GM18870 (cell line): ENCODE data around the gene ME3.

ENCODE experiments used
- ATAC-seq: cut with Tn5 transposase; IDR thresholded peaks from one replicate; pipeline ENCODE4 v1.9.1; 2021; ENCODE audit warnings: moderate library complexity; ENCODE audit not compliant: unreplicated experiment

The ME3 gene

DNA sequence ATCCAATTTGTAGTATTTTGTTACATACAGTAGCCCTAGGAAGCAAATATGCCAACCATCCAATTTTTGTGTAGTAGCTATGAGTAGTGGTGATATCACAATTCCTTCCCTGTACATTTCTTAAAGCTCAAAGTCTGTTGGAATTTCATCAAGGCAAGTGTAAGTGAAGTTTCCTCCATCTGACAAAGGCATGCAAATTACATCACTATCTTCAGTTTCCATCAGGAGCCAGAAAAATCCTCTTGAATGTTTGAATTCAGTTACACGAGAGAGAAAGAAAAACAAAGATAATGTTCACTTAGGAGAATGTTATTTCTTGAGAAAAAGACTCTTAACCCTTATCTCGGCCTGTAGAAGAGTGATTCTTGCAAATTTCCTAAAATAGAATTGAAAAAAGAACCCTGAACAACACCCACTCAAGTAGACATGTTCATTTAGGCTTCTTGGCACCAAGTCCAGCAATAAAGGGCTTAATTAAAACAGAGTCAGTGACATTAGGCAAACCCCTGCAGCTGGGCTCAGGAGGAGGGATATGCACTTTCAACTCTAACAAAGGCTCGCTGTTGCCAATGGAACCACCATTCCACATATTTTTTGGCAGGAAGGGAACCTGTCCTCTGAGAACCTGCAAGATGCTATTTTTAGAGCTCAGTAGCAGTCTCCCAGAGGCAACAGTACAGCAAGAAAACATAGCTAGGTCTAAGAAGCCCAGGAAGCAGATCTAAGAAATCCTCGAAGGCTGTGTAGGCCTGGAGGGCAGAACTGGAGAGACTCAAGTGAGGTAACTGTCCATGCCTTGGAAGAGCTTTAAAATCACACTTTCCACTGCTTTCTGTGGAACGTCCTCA is 153.1 kb downstream of the ME3 start:
- no peak for ATAC-seq

DNA sequence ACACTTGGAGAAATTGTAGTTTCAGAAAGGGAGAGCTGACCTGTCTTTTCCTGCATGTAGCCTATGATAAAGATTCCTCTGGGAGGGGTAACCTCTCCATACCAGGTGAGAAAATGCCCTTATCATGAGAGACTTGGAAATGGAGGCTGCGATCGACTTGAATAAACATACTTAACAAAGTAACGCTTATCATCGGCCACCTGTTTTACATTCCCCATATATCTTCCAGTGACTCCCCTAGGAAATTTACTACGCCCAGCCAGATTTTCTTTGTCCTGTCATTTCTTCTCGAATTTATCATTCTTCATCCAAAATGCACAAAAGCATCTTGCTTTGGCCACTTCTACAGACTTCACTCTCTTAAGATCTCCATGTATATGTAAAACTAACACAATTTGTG is 154.2 kb downstream of the ME3 start:
- no peak for ATAC-seq

DNA sequence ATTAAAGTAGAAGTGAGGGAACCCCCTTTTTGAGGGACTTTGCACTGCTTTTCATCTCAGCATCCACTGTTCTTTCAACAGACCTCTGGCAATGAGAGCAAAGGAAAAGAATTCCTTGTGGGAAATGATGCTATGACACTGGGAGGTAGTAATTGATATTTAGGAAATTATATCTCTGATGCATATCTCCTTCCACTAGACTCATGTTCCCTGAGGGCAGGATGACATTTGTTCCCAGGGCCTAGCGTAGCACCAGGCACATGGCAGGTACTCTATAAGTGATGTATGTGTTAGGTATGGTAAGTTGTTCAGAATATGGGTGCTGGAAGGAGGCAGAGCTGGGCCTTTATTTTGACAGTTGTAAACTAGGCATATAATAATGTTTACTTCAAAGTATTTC is 154.9 kb downstream of the ME3 start:
- ATAC-seq, result no peak

DNA sequence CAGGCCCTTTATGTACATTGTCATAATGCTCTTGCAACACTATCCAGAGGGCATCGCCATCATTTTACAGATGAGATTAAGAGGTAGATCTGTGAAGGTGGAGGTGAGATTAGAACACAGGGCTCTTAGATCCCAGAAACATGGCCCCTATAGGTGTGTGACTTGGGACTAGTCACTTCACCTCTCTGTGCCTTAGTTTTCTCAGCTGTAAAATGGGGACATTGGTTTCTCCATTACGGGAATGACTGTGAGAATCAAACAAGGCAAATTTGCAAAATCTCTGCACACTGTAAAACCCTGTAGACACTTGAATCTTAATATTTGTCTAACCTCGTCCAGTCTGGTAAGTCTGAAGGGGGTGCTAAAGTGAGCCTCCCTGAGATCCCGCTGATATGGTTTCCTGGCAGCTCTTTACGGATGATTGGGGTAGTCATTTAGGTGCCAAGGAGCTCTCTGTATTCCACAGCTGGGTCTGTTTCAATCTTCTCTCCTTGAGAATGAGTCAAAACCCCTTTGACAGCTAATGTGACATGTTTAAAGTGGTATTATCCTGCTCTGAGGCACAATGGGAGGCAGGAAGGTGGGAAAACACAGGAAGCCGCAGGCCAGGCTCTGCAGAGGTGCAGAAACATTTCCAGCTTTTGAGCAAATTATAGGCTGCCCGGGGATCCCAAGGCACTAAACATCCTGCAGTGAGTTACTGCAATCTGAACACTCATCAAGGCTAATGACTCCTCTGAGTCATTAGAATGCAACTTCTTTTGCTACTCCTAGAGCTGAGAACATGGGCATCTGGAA is 156.9 kb downstream of the ME3 start:
- ATAC-seq, result no peak

DNA sequence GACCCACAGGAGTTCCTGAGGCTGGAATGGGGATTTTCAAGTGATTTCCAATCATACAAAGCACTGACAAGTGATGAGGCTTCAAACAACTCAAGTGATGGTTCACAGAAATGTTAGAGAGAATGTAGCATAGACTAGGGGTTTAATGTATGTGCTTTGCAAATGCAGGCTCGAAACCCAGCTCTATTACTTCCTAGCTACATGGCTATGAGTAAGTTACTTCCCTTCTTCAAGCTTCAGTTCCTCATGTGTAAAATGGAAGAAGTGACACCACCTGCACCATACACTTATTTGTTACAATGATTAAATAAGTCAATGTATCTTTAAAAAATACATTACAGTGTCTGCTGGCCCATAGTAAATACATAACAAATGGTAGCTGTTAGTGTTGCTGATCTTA is 158.0 kb downstream of the ME3 start:
- no peak for ATAC-seq

DNA sequence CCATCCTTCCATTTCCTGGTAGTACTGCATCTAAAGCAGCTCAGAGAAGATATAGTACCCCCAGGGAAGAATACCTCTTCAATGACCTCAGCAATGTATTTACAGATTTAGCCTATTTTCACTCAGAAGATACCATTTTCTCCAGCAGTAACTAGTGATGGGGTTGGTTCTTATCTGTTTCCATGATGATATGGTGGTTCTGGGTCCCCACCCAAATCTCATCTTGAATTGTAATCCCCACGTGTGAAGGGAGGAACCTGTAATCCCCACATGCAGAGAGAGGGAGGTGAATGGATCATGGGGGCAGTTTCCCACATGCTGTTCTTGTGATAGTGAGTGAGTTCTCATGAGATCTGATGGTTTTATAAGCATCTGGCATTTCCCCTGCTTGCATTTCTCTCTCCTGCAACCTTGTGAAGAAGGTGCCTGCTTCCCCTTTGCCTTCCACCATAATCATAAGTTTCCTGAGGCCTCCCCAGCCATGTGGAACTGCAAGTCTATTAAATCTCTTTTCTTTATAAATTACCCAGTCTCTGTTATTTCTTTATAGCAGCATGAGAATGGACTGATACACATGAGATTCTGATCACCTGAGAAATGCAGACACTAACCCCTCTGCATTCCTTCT is 158.6 kb downstream of the ME3 start:
- no peak for ATAC-seq

DNA sequence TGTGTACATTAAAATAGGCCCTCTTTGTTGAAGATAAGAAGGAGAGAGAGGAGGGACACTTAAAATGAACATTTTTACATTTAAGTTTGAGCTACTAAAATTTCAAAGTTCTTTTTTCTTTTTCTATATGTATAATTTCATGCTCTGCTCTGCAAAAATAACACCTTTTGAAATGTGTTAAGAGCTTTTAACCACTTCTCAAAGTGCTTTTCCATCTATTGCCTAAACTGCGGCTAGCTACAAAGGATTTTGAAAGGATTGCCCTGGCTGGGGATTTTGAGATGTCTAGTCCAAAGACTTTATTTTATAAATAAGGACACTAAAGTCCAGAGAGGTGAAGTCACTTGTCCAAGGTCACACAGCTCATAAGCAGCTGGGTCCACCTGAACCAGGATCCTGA is 159.3 kb downstream of the ME3 start:
- no peak for ATAC-seq

DNA sequence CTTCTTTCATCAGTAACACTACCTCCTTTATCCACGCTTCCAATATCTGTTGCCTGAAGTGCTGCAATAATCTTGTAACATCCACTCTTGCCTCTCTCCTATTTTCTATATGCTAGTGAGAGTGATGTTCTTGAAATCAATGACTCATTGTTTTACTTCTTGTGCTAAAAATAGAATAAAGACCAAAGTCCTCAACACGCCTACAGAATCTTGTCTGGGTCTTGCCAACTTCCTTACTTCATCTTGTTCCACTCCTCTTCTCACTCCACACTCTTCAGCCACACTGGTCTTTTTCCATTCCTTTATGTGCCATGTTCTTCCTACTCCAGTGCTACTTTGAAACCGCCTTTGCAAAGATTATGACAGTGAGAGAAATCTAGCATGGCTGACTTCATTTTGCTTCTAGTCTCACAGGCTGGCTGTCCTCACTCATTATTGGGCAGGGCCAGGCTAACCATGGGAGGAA is 161.3 kb downstream of the ME3 start:
- peak; percentile 63 for ATAC-seq

DNA sequence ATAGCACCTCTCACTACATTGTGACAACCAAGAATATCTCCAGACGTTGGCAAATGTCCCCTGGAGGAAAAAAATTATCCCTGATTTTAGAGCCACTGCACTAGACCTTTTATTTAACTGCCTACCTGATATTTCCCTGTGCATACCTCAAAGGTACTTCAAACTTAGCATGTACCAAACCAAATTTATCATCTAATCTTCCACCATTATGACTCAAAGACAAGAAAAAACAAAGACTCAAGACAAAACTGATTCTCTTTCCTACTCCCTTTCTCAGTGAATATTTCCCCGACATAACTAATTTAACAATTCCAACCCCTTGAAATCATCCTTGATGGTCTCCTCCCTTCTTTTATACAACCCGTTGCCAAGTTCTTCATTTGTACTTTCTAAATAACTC is 161.7 kb downstream of the ME3 start:
- ATAC-seq, result no peak

DNA sequence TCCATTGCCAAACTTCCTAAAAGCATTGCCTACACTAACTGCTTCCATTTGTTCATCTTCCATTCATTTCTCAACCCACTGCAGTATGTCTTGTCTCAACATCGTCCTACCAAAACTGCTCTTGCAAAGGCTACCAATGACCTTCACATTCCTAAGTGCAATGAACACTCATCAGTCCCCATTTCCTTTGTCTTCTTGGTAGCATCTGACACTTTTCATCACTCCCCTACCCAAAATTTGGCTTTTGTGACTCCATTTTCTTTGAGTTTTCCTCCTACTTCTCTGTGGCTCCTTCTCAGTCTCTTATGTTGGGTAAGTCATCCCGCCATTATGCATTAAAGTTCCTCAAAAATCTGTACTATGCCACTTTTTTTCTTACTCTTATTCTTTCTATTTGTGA is 162.3 kb downstream of the ME3 start:
- ATAC-seq, result no peak

DNA sequence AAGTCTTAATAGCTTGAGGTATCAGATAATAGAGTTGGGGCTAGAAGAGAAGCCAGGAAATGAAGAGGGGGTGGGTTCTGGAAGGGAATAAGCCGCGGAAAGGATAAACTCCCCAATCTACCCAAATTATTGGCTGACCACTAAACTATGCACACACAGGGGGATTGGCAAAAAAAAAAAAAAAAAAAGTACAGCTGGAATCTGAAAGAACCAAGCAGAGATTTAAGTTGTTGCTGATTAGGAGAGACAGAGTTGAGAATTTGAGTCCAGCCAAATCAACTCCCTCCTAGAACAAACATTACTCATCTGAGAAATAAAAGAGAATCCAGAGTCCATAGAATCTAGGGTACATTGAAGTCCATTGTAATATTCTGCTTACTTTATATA is 162.8 kb downstream of the ME3 start:
- ATAC-seq, result no peak

DNA sequence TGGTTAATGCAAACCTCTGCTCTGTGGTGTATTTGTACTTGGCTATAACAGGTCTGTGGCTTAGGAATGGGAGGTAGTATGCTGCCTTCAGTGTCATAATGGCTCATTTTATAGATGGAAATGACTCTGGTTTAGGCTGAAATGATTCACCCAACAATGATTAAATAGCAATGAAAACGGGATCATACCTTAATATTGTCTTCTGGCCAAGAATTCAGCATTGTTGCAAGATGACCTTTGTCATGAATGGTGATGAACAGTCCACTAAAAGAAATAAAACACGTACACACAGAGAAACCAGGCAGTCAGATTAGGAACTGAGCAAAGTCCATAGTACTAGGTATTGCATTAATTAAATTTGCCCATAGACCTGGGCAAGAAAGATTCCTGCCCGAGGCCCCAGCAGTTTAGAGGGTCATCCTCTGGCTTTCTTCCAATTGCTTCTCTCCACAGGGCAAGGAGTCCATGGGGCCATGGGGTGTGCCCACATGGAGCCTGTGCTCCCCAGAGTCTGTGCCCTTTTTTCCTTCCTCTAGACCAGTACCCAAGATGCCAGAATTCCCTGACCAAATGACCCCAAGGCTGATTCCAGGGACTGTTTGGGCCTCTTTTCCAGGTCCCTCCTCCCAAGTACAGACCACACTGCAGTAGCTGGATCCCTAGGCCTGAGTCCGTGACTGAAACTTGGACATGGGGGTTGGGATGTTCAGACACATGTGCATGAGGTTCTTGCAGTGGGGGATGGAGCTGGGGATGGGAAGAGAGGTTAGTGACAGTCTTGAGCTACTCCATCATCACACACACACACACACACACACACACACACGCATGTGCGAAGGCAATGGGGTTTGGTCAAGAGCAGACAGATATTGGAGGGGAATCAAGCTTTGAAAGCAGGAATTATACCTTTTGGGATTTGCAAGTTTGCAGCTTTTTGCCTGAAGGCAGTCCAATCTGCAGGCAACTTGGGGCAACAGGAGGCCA is 163.5 kb downstream of the ME3 start:
- ATAC-seq, result no peak

DNA sequence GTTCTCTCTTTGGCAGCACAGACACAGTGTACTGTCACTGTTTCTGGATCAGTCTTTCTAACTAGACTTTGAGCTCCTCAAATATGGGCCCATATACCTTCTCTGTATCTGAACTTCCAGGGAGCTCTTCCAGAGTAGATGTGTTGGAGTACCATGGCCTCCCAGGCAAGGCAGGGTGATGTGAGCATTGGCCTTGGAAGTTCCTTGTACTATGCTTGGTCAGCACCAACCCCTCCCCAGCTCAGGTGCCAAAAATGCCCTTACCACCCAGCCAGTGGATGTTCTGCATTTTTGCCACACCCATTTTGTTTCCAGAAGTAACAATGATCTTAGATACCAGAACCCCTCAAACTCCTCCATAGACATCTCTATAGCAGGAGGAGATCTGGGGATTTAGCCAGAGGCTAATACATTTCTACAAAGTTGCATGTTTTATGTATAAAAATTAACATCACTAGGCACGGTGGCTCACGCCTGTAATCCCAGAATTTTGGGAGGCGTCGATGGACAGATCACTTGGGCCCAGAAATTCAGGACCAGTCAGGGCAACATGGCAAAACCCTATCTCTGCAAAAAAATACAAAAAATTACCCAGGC is 165.1 kb downstream of the ME3 start:
- ATAC-seq, result no peak

DNA sequence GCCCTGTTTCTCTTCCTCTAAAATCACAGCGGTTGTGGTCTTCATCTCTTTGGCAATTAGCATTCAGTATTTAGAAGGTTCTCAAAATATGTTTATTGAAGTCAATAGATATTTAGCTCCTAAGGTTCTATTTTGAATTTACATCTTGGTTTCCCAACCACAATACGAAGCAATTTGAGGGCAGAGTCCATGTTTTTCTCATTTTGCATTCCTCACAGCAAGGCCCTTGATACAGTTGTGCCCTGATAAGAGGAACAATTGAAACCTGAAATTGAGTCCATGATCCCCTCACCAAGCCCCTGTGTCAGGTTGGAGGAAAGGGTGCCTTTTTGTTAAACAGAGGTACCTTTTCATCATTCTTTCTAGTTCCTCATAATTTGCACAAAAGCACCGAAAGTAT is 166.2 kb downstream of the ME3 start:
- ATAC-seq, result no peak

DNA sequence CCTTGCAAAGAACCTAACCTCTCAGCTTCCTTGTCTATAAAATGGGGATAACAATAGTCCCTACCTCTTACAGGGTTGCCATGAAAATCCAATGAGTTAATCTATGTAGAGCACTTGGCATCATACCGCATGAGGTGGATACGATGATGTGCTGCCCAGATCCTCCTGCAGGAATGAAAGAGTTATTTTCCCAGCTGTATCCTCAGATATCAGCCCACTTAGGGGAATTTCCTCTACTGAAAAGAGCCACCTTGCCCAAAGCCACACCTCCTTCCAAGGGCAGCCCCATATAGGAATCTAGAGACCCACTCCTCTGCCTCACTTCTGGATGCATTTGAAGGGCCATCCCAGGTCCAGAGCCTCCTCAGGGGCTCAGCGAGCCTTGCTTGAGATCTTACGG is 169.3 kb downstream of the ME3 start:
- ATAC-seq, result no peak

DNA sequence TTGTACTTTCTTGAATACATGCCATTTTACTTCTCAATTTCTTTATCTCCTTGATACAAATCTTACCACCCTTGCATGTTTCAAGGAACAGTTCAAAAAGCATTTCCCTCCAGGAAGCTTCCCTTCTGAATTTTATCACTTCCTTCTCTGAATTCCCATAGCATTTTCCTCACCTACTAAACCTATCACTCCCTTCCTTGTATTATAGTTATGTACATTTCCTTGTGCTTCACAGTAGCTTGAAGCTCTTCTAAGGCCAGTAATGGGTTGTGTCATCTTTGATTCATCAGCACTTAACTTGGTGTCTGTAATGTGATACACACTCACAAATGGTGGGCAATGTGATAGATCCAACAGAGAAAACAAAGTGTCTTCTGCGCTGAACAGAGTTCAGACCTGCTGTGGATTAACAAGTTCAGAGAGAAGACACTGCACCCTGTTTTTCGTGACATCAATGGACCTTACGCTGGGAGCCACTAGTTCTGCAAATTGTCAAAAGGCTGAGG is 170.2 kb downstream of the ME3 start:
- no peak for ATAC-seq

DNA sequence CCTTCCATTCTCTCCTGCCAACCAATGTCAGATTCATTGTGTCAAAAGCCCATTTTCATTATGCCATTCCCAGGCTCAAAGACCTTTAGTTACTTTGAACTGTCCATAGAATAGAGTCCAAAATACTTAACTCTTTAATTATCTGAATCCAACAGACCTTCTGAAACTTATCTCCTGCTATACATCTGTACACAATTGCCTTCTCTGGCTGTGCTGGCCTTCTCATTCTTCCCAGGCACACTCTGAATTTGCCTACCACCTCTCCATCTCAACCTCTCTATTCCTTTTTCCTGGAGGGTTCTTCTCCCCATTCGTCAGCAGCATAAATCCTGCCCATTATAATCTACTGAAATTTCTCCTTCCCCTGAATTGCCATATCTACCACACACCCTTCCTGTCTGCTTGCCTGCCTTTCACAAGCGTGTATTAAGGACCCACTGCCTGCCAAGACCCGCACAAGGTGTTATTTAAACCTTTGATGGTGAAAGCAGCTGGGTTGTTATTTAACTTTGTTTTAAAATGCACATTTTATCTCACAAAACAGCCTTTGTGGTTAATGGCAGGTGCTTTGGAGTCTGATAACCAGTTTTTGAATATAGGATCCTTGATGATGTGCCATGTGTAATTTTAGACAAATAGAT is 171.8 kb downstream of the ME3 start:
- no peak for ATAC-seq

DNA sequence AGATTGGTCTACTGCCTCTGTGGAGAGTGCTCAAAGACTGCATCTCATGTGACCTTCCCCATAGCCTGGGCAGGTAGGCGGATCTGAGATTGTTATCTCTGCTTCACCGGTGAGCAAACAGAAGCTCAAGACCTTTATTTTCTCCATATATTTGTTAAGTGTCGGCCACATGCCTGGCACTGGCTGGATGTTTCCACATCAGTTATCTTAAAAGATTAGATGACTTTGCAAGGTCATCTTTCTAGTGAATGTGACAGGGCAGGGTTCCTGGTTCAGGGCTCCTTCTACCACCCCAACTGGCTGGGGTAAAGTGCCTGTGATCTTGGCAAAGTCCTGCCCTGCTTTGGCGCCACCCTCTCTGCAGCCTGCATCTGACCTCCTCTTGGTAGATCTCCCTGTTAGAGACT is 172.7 kb downstream of the ME3 start:
- no peak for ATAC-seq

DNA sequence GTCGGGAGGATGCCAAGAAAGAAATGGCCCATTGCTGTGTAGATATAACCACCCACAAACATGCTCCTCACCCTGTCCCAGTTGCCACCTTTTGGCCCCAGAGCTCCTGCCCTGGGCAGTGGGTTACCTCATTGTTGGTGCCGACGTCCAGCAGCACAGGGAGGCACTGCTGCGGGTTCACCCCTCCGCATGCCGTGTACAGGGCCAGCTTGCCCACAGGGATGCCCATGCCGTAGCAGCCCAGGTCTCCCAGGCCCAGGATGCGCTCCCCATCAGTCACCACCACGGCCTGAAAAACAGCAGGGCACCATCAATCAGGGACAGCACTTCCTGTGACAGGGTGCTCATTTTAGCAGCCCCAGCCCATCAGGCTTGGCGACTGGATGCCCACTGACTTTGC is 174.6 kb downstream of the ME3 start:
- no peak for ATAC-seq

DNA sequence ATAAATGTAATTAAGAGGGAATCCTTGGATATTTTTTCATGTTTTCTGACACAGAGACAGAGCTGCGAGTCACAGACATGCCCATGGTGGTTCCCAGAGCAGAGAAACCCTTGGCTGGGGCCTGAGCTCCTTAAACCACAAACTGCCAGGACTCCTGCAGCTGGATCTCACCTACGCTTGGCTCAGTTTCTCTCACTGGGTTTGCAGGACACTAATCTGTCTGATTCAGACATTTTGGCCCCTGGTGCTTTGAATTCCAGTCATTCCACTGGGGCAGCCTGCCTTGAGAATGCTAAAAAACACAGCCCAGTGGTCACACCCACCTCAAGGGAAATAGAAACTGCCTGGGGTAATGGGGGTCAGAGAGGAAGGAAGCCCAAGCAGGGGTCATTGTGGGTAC is 175.1 kb downstream of the ME3 start:
- ATAC-seq, result no peak
